A549 (cell line): ENCODE data around the gene HECTD3.

Source experiments
- BCL3 ChIP-seq: fragments of >200 bp; sonication (Bioruptor Twin); formaldehyde crosslinking; IDR thresholded peaks from 3 replicates; pipeline ENCODE4 v1.6.1; 2016
- CEBPB ChIP-seq, 2 experiments: fragments of >200 bp in 1 of 2; sonication (Bioruptor Twin) in 1 of 2; formaldehyde crosslinking in 1 of 2; IDR thresholded peaks; 2 replicates each; pipeline ENCODE4 v1.6.1; 2012 to 2016
- CTCF ChIP-seq: fragments of >200 bp; sonication (Bioruptor Twin); formaldehyde crosslinking; IDR thresholded peaks from 3 replicates; pipeline ENCODE4 v1.5.1; 2016
- E2F6 ChIP-seq: IDR thresholded peaks from 2 replicates; pipeline ENCODE4 v1.6.1; 2012; ENCODE audit warnings: low read depth, borderline replicate concordance
- EP300 ChIP-seq, 2 experiments: fragments of >200 bp; sonication (Bioruptor Twin); formaldehyde crosslinking; IDR thresholded peaks; 2 replicates in 1 of 2; 3 replicates in 1 of 2; pipeline ENCODE4 v1.6.1; 2016 to 2017
- FOSL2 ChIP-seq, 2 experiments: fragments of 450-650 bp in 1 of 2; fragments of >200 bp in 1 of 2; sonication (Bioruptor Twin) in 1 of 2; formaldehyde crosslinking; IDR thresholded peaks; 2 replicates each; pipeline versions ENCODE4 v1.5.0 to v1.6.1; 2016 to 2020; ENCODE audit warnings: mild to moderate bottlenecking in 1 of 2, moderate library complexity in 1 of 2
- JUNB ChIP-seq: fragments of >200 bp; sonication (Bioruptor Twin); formaldehyde crosslinking; IDR thresholded peaks from 2 replicates; pipeline ENCODE4 v1.6.1; 2016
- NR3C1 ChIP-seq: fragments of >200 bp; sonication (Bioruptor Twin); formaldehyde crosslinking; IDR thresholded peaks from 3 replicates; pipeline ENCODE4 v1.6.1; 2017
- POLR2A ChIP-seq: IDR thresholded peaks from 2 replicates; pipeline ENCODE4 v1.6.1; 2012; ENCODE audit warnings: mild to moderate bottlenecking, low read length
- POLR2AphosphoS2 ChIP-seq: conservative IDR thresholded peaks from 2 replicates; pipeline ENCODE4 v1.6.1; 2012; ENCODE audit warnings: low read length, improper control_type of control experiment, inconsistent platforms
- REST ChIP-seq: fragments of 200-600 bp; sonication (generic); IDR thresholded peaks from 2 replicates; pipeline ENCODE4 v1.6.1; 2016; ENCODE audit warnings: antibody characterized with exemption, mild to moderate bottlenecking, moderate library complexity
- TFCP2L1 ChIP-seq: fragments of 250-450 bp; sonication (Bioruptor Pico); IDR thresholded peaks from 2 replicates; pipeline ENCODE4 v1.5.0; 2021; ENCODE audit warnings: mild to moderate bottlenecking
- USF2 ChIP-seq: fragments of 450-650 bp; IDR thresholded peaks from 2 replicates; pipeline ENCODE4 v1.6.1; 2014; ENCODE audit warnings: antibody characterized with exemption
- ZC3H11A ChIP-seq: fragments of 450-650 bp; IDR thresholded peaks from 2 replicates; pipeline ENCODE4 v1.6.1; 2014; ENCODE audit warnings: antibody characterized with exemption, mild to moderate bottlenecking

- TF ChIP-seq CTCF (no peak), EP300 (IDR thresholded peaks at IDR 0.05) (no peak), E2F6 (no peak), USF2 (no peak), NR3C1 (no peak), POLR2A (no peak), JUNB (no peak), ZC3H11A (no peak), REST (no peak), FOSL2 (IDR thresholded peaks at IDR 0.05) (no peak), FOSL2 (CRISPR knock-in tag; IDR thresholded peaks at IDR 0.05) (no peak), POLR2AphosphoS2 (no peak), CEBPB (IDR thresholded peaks at IDR 0.05) (no peak), TFCP2L1 (no peak), BCL3 (no peak)
These were observed 35.9 kb upstream of the HECTD3 start for GRCh38 chr1:45047032-45047431.
